NK-92 treated with Interleukin-12 subunit alpha and Interleukin-12 subunit beta, amount 100 ng/mL, for 24 hours (cell line): ENCODE results near the gene BIRC6.
A peak's percentile ranks its signal among the peaks of the same experiment; 100 is the strongest.
"Not testable (repeated sequence)": the region's sequence is repeated elsewhere in the genome, so short reads cannot be mapped to it uniquely, and the experiment has no call there.

Experiments
- DNase-seq: peaks from one replicate; lab custom pipeline; 2025; lab: John Stamatoyannopoulos, UW

BIRC6 gene

GRCh38 chr2:32617599-32618189, 260.9 kb downstream of the BIRC6 start:
- DNase-seq, result no peak

GRCh38 chr2:32622570-32623310, 265.9 kb downstream of the BIRC6 start:
- DNase-seq, result no peak

DNA sequence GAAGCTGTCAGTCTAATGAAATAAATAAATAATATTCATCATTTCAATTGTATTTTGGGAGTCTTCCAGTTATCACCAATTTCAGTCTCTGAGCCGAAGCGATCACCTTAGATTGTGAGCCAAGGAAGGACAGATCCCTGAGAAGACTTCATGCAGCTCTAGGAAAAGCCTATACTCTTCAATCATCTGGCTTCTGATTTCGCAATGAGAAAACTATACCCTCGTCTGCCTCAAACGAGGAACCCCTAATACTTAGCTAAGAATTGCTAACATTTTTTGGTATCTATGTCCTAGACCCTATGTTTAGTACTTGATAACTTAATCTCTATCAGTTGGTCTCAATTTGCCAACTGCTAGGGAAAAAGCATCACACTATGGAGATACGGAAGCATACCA, 266.5 kb downstream of the BIRC6 start:
- DNase-seq, result no peak

- DNase-seq, result no peak
Measured at GRCh38 chr2:32624812-32625211, 268.0 kb downstream of the BIRC6 start.

- no peak for DNase-seq
Measured at GRCh38 chr2:32626639-32627221, 269.9 kb downstream of the BIRC6 start.

- DNase-seq, result no peak
Measured at GRCh38 chr2:32627441-32627813, 270.6 kb downstream of the BIRC6 start.

GRCh38 chr2:32627814-32628579, 271.2 kb downstream of the BIRC6 start, which contains the start of gene TTC27:
Gene TTC27 (plus strand): TSS chr2:32628050. CDS start chr2:32628293, 243 bp downstream.
- DNase-seq, result peak; percentile 76

GRCh38 chr2:32632089-32632488, 275.3 kb downstream of the BIRC6 start:
- no peak for DNase-seq

GRCh38 chr2:32633040-32633439, 276.2 kb downstream of the BIRC6 start:
- DNase-seq, result no peak

GRCh38 chr2:32638548-32638947, 281.7 kb downstream of the BIRC6 start:
- not testable (repeated sequence) for DNase-seq

DNA sequence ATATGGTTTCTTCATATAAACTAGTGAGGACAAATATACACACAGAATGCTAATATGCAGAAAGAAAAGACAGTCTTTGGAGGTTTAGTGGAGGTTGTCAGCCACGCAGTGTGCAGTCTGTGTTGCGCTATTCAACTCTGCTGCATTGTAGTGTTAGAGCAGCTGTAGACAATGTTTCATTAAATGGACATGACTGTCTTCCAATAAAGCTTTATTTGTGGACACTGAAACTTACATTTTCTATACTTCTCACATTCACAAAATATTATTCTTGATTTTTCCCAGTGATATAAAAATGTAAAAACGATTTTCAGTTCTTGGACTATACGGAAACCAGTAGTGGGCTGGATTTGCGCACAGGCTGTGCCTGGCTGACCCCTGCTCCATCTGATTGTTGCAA, 284.4 kb downstream of the BIRC6 start:
- no peak for DNase-seq

DNA sequence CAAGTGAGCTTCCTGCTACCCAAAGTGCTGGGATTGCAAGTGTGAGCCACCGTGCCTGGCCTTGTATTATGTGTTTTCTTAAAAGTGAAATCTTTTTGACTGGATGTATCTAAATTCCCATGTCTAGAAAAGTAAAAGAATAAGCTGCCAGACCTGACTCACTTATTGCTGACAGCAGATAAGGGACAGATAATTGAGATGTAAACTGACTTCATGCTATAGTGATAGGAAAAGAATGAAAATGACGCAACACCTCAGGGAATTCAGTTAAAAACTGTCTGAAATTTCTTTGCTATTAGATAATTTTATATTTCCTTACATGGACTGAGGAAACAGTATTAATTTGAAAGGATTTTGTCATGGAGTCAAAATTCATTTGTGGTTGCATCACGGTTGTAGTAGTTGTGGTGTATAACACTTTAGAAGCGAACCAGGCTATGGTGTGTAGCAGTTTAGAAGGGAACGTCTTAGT, 290.4 kb downstream of the BIRC6 start:
- no peak for DNase-seq

DNA sequence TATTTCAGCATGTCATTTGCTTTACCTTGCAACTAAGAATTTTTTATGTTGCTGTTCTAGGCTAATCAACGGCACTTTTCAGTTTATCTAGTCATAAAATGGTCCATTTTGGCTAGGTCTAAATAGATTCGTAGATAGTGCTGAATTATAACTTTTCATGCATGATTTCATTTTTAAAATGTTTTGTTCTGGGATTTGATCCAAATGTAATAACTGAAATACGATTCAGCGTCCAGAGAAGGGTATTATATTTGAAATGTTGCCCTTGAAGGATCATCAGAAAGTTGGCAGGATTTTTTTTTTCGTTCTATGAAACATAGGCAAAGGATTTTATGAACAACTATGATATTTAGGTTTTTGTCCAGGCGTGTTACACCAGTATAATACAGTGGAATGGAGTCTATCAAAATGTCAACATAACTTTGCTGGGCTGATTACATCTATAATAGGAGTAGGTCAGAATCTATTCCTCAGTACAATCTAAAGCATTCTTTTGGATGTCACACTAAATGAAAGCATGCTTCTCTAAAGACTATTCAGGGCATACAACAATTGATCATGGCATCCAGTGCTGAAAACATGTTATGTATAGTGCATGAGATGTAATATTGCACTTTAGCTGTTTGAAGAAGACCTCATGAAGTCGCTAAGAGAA, 295.9 kb downstream of the BIRC6 start:
- no peak for DNase-seq

- no peak for DNase-seq
Measured at GRCh38 chr2:32656069-32656468, 299.2 kb downstream of the BIRC6 start.

DNA sequence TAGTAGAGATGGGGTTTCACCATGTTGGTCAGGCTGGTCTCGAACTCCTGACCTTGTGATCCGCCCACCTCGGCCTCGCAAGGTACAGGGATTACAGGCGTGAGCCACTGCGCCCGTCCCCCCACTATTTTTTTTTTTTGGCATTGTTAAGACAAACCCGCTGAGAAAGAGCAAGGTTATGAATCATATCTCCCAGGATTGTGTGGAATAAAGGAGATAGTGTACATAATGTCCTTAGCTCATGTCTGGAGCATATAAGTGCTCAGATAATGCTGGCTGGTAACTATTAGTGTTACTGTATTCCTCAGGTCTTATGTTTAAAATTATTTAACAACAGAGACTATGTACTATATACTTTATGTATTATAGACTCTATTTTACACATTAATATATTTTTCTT, 307.0 kb downstream of the BIRC6 start:
- no peak for DNase-seq

DNA sequence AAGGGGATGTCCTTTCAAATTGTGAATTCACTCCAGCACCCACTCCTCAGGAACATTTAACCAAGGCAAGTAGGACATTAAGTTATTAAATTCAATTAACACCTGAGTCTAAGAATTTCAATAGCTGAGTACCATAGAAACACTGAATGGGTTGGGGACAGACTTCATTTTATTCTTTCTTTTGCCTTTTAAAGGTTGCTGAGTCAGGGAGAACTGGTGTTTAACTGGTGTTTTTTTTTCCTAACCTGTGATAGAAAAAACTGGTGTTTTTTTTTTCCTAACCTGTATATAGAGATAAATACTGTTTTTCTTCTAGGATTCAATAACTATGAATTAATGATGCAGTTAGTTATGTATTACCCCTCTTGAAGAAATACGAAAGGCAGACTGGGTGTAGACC, 309.9 kb downstream of the BIRC6 start:
- no peak for DNase-seq

DNA sequence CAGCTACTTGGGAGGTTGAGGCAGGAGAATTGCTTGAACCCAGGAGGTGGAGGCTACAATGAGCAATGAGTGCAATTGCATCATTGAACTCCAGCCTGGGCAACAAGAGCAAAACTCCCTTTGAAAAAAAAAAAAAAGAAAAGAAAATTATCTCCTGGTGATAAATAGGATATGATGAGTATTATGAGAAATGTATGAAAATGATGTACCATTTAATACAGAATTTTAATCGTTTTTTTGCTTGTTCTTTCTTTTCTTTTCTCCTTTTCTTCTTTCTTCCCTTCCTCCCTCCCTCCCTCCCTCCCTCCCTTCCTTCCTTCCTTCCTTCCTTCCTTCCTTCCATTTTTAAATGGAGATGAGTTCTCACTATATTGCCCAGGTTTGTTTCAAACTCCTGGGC, 311.4 kb downstream of the BIRC6 start:
- no peak for DNase-seq
